UCSD-AML1 (cell line): Measurements from ENCODE around the gene CNMD.

Experiments used
- DNase-seq: peaks from one replicate; lab custom pipeline; 2025; ENCODE audit not compliant: unreplicated experiment; lab: John Stamatoyannopoulos, UW

The CNMD gene

DNA sequence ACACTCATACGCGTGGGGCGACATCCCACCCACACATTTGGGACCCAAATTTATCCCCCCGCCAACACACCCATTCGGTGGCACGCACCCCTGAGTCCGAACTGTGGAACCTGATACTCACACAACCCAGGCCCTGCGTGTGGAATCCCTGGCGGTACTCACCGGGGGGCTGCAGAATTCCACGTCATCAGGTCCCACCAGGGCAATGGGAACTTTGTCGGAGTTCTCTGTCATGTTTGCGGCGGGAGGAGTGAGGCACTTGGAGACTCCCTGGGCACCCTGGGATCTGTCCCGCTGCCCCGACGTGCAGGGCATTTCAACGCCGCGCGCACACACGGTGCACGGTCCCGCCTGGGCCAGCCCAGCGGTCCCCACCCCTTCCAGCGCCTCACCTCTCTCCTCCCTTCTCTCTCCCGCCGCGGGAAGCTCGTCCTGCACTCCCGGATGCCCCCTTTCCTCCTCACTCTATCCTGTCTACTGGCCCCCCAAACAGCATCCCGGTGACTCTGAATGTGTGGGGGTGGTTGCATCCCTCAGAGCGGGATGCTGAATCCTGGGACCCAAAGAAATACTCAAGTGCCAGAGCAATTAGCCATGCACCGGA lies at the start of gene CNMD:
Gene CNMD (minus strand): TSS at position 353 of the 604 bp plus-strand sequence. CDS start 119 bp downstream, at position 234.
- DNase-seq, result no peak

DNA sequence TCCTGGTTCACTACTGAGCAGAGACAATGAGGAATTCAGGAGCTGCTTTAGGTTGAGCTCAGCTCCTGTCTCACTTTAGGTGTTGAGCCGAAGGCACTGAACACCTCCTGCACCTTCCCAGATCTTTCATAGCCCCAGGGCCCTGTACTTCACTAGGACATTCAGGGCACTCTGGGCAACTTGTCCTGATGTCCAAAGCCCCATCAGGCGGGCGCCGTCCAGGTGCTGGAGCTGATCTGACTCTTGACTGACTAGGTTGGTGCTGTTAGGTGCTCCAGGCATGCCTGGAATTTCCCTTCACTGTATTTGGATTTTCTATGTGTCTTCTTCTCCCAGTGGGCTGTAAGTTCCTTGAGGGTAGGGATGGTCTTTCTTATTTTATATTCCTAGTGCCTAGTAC lies 48.4 kb upstream of the CNMD start:
- no peak for DNase-seq

DNA sequence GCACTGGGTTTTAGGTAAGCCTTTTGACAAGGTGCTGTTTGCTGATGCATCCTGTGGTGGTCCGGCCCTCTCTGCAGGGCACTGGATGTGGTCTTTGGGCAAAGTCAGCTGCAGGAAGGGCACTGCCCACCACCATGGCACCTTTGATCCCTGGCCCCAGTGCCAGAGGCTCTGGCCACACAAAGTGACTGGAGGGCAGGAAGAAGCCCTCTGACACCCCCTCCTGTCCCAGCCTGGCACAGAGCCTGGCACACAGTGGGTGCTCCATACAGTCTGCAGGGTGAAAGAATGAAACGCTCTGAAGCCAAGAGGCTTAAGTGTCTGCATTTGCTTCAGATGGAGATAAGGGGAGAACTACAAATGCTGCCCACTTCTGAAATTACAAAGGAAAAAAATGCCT lies 47.6 kb upstream of the CNMD start:
- no peak for DNase-seq

DNA sequence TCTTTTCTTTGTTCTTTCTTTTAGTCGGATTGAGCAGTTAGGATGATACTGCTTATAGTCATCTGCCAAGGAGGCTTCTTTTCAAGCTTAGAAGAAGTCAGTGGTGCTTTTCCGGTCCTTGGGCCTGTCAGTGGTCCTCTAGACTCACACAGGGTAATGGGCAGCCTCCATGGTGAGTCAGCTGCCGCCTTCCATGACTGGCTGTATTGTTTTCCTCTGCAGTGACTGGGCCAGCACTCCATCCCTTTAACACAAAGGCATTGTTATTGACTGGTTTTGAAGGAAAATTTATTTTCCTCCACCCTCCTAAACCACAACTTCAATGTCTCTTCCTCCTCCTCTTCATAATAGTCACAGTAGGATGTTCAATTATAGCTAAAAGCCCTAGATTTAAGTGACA lies 47.1 kb upstream of the CNMD start:
- no peak for DNase-seq

DNA sequence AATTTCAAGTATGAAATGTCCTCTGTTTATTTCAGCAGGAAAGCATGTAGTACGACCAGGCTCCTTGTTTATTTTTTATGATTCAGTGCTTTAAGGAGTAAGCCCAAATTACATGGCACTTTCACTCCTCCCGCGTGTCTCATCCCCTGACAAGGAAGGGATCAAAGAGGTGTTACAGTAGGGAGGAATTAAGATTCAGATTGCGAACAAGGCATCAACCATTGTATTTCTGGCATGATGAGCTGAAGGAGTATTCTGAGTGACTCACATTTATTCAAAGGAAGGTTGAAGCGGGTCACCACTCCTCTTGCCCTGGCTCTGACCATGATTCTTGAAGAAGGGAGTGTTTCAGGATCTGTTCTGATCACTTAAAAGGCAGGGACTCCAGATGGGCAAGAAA lies 46.1 kb upstream of the CNMD start:
- no peak for DNase-seq

DNA sequence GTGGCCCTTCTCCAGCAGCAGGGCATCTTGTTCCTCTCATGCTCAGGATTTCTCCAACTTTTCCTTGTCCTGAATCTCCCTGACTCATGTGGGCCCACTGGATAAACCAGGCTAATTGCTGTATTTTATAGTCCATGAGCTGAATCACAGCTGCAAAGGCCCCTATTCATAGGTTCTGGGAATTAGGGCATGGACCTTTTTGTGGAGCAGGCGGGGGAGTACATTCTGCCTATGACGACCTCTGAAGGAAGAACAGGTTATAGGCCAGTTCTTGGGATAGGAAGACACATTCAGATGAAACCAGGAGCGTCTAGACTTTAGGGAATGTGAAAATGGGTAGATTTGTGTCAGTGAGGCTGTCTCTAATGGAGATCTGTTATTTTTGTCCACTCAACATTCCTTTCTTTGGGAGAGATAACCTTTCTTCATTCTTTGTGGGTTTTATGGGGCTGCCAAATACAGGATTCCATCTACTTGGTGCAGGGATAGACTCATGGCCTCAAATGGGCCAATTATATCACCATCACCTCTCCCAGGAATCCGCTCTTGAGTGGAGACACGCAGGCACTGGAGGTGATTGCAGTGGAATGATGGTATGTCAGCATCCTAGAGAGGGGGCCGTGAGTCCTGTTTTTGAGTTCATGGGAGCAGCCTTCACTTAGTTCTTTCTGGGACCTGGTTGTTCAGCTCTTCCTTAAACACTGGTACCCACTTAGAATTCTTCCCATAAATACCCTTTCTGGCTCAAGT lies 45.1 kb upstream of the CNMD start:
- DNase-seq, result no peak

DNA sequence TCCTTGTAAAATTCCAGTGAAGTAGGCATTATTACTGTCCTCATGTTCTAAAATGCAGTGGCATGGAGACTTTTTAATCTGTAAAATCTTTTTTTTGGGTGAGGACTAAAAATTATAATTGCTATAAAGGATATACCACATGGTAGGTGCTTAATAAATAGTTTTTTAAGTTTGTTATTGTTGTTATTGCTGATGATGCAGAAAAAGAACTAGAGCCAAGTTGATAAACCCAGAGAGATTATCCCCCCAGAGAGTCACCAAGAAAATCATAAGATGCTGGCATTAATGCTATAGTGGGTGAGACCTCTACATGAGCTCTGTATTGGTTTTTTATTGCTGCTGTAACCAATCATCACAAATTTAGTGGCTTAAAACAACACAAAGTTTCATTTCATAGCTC lies 44.3 kb upstream of the CNMD start:
- DNase-seq, result no peak

DNA sequence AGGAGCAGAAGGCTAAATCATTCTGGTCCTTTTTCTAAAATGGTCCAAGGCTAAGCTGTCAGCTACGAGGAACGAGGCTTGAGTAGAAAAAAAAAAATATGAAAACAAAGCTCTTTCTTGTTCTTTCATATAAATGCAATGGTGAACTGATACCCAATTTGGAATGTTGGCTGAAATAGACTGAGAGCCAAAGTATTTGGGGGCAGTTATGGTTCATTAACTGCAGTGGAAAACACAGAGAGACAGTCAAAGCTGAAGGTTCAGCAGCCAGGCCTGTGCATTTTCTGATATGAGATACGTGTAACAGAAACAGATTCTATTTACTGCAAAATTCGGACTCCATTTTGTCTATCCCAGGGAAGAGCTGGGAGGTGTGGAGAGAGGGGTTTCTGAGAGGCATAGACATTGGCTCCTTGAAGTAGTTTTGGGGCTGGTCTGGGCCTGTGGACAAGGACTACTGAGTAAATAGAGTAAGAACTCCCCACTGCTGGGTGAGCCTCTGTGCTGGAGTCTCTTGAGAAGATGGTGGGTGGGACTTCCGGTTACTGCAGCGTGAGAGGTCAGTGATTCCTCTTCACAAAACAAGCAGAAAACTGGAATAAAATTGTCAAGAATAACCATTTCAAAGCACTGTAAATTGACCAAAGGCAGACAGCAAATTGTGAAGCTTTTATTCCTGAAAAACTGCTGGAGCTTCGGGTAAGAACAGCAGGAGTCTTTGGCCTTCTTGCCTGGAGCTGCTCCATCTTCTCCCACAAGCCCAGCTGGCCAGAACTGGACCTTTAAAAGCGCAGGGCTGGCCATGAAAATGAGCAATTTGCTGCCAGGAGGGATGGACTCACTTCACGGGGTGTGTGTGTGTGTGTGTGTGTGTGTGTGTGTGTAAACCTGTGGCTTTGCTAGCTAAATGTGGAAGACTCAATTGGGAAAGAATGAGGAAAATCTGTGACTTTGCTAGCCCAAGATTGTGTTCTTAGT lies 43.1 kb upstream of the CNMD start:
- DNase-seq, result no peak

DNA sequence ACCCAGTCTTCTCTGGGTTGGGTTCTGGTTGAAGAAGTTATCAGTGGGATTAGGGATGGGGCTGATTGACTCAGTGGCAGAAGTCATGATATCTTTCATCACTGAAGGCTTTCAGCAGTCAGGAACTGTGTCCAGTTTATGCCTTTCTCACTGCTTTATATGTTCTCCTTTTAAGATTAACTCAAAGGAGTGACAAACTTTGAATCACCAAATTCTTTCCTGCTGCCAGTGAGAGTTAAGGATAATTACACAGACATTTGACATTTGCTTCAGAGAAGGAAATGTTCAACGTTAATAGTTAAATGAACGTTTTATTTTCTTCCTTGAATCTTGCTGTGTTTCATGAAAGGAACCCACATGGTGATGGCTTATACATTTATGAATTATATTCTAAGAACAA lies 41.0 kb upstream of the CNMD start:
- DNase-seq, result no peak

DNA sequence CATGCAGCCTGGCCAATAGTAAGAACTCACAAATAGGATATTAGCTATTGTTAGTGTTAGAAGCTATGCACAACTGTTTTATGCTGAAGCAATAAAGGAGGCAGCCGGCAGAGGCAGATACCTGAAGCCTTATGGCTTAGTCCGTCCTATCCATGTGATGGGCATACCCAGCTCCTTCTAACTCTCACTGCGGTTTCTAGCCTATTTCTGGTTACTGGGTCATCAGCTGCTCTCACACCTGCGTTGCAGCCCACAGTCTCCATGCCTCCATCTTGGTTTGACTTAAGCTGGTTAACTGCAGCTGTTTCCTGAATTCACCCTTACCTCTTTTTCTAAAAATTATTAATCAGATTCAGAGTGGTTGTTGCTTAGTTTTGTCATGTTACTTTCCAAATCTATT lies 40.5 kb upstream of the CNMD start:
- DNase-seq, result no peak

DNA sequence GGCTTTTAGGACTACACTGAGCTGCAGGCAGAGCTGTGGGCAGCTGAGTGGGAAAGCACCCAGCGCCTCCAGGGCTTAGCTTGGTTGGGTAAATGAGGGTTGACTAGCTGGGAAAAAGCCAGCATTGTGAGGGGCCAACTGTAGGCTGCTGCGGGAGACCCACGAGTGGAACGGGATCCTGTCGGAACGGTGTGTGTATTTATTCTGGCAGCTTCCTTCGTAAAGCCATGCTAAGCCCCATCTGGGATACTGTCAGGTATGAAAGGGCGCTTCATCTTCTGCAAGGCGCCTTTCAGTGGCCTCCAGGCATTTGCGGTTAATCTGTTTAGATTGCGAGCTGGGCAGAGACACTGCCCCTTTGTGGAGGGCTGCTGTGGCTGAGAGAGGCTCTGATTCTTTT lies 39.5 kb upstream of the CNMD start:
- no peak for DNase-seq

DNA sequence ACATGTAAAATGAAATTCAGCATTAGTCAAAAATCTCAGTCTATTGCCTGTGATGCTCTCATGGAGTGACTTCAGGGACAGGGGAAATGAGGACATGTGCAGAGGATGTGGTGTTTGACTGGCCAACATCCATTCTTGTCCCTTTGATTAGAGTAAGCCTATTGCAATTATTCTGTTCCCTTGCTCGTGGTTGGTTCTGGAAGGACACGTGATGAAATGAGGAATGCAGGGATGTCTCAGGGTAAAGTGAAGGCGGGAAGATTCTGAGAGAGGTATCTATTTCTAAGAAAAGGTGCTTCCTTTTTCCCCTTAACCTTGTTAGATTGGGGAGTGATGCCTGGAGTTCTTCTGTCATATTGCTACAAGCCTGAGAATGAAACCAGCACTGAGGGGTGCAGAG lies 37.1 kb upstream of the CNMD start:
- DNase-seq, result no peak

DNA sequence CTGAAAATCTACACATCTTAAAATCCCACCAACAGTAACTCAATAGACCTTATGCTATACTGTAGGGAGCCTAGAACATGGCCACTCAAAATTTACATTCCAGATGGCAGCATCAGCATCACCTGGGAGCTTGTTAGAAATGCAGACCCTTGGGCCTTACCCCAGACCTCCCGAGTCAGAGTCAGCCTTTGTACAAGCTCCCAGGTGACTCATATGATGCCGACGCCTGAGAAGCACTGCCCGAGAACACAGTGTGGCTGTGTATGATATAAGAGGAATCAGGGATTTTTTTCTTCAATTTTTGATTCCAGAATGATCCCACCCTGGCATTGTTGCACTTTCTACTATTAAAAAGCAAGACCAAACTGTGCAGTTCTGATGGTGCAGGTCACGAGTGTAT lies 35.9 kb upstream of the CNMD start:
- DNase-seq, result no peak

DNA sequence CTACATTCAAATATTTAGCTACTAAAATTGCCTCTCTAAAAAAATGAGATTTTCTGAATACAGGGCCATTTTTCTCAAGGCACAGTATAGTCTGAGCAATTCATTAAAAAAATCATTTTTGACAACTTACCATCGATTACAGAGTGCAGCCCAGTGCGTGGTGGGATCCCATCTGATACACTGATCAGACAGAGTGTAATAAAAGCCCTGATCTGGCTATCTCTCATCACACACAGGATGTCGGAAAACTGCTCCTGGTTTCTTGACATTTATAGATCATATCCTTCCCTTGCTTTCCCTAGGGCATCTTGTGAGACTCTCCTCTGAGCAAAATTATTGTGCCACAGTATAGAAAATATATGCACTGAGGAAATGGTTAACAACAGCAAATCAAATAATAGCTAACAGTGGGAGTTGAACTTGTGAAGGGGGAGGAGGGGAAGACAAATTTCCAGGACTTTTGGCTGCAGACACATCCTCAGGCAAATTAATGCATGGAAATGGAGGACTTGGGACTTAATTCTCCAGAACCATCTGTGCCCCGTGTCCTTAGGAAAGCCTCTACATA lies 28.4 kb upstream of the CNMD start:
- DNase-seq, result no peak

DNA sequence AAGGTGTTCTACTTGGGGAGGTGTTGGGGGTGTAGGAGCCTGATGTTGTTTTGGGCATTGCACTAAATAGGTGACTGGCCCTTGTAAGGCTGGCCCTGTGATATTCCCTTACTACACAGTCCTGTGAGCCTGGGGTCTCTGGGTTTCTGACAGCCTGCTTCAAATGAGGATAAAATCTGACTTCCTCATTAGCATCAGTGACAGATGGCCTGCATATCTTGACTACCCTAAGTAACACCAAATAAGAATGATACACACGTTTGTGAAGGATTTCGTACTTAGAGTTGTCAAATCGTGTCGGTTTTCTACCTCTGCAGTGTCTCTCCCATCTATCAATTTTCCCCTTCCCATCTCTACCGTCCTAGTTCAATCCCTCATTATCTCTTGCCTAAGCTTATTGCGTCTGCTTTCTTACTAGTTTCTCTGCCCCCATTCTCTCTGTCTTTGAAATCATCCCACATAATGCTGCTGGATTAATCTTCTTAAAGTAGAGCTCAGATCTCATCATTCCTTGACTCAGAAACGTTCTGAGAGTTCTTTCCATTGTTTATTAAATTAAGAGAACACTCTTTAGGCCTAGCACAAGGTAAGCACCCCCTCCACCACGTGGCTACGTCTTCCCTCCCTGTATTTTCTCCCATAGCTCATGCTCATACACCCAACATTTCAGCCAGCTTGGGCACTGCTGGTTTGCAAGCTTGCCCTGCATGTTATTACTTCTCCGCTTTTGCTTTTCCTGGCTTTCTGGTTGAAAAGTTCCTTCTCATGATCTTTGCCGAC lies 26.2 kb upstream of the CNMD start:
- DNase-seq, result no peak

DNA sequence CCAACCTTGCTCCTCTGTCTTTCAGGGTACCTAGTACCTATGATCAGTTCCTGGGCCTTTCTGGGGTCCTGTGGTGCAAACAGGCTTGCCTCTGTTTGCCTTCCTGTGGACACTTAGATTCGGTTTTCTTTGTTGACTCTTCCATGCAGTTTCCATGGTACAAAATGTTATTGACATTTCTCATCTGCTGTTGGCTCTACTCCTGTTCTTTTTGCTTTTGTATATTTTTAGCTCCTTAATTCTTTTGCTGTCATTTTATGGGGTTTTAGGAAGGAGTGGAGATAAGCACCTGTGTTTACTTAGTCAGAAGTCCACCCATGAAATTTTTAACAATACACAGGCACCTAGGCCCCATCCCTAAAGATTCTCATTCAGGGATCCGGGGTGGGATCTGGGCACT lies 20.5 kb upstream of the CNMD start:
- no peak for DNase-seq

DNA sequence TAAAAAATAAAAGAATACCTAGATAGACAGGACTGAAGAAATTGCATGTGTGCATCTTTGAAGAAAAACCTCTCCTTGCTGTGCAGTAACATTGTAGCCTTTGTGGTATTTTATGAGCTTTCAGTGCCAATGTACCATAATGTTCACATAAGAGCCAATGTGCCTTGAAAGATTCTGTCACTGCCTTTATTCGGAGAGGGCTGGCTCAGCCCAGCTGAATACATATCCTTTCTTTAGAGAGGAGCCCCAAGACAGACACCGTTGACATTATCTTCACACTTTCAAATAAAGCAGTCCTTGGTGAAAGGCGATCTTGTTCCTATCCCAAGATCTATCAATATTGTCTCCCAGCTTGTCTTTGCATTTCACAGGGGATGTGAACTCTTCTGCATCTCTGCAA lies 18.5 kb upstream of the CNMD start:
- no peak for DNase-seq

DNA sequence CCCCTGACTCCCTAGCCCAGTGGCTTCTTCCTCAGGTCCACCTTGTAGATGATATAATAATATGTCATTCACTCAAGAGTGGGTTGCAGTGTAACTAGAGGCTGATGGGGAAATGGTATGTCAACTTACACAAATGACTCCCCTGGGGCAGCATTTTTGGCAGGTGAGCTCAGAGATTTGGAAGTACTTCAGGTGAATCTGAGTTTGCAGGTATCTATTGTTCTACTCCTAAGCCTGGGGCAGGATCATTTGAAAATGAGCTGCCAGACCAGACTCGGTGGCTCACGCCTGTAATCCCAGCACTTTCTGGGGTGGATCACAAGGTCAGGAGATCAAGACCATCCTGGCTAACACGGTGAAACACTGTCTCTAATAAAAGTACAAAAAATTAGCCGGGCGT lies 11.6 kb upstream of the CNMD start:
- DNase-seq, result no peak

DNA sequence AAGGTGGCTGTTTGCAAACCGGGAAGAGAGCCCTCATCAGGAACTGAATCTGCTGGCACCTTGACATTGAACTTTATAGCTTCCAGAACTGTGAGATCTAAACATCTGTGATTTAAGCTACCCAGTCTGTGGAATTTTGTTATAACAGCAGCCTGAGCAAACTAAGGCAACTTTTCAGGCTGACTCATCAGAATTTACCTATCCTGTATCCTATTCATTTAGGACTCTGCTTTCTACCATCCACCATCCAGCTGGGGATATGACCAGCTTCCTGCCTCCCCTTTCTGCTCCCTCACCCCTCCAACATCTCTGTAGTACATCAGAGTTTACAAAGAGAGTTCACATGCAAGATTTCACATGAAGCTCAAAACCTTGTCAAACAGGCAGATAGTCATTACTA lies 11.1 kb upstream of the CNMD start:
- no peak for DNase-seq

DNA sequence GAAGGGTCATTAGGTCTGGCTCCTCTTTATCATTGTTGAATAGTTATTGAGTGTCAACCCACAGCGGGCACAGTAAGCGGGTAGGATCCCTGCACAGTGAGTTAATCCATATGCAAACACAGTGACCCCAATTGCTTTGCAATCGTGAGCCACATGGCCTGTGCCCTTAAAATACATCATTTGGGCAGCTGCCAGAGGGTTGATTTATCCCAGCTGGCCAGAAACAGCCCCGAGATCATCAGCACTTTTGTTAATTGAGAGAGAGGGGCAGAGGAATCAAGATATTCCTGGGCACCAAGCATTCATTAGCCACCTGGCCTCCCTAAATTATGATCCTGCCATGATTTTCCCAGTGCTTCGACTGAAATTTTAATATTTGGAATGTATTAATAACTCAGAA lies 9.8 kb upstream of the CNMD start:
- DNase-seq, result no peak

DNA sequence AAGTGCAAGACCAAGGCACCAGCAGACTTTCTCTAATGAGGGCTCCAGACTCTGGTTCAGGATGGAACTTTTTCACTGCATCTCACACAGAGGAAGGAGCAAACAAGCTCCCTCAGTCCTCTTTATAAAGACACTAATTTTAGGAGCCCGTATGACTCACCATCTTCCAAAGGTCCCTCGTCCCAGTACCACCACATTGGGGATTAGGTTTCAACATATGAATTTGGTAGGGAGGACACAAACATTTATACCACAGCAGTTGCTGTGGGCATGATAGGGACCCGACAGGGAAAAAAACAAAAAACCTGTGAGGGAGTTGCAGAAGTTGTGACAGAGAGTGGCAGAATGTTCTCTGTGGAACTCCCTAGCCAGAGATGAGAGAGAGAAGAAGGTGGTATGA lies 6.5 kb upstream of the CNMD start:
- no peak for DNase-seq
